Measurements from ENCODE around the gene MAP7D2. TPM values are rescaled to one million over a fixed set of nuclear protein-coding genes. Genes with fewer than 3 reads are reported as not detected.
"Not testable (repeated sequence)": the region's sequence is repeated elsewhere in the genome, so short reads cannot be mapped to it uniquely, and the experiment has no call there.

MAP7D2 gene
- total RNA-seq, 1 donor: 1.6 TPM

DNA sequence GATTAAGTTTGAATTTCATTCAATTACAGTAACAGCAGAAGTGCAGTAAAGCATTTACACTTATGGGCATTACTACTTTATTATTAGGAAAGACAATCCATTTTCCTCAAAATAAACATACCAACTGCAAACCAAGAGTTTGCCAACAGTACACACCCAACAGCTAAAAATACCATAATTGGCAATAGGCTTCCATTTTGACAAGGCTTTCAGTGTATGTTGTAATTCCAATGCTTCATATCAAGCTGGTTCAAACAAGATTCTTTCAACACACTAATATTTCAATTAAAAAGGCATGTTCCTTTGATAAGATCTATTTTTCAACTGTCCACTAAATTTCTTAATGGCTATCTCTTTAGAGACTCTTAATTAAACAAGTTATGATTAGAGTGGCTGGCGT is 12.8 kb upstream of the MAP7D2 start:
- H3K27me3 ChIP-seq (ENCODE audit: insufficient read depth, low read length): no peaks in the 10 kb centered on the region
- no peaks in the 10 kb centered on the region for H3K9me3 ChIP-seq (ENCODE audit: low read depth, low read length)
- H3K4me3 ChIP-seq (ENCODE audit: low read length): no peak overlapping the region
- H3K4me1 ChIP-seq (ENCODE audit: insufficient read depth, low read length): peaks cover 3% of the 10 kb centered on the region

DNA sequence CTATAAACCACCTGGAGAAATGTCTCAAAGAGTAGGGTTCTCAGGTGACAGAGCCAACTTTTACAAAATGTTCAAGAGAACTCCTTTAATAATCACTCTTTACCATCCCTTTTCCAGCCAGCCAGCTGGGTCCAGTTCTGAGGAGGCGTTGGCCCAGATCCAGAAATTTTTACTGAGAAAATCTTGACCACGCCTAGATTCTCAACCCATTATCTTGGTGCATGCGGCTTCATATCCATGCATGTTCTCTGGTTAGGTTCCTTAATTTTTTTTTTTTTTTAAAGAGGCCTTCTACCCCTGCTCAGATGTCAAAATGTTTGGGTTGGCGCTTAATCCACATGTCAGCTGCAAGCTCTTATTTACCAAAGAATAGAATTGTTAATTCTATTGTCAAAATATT is 12.0 kb upstream of the MAP7D2 start:
- Histone ChIP-seq H3K27me3 (ENCODE audit: insufficient read depth, low read length) (no peaks in the 10 kb centered on the region), H3K4me1 (ENCODE audit: insufficient read depth, low read length) (peaks cover 3% of the 10 kb centered on the region), H3K9me3 (ENCODE audit: low read depth, low read length) (no peaks in the 10 kb centered on the region), H3K4me3 (ENCODE audit: low read length) (no peak overlapping the region)

DNA sequence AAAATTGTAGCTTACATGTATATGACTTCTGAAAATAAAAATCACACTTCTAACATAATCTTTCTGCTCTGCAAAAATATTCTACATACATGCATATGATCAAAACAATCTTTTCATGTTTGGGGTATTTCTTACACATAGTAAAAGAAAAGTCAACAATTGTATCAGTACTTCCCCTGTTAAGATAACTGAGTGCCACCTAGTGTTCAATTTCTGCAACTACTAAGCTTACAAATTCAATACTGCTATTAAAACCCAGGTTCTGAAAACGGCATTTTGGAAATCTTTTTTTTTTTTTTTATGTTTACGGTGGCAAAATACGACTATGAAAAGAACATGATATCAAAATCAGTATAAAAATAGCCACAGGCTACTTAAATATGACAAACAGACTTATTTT is 10.7 kb upstream of the MAP7D2 start:
- H3K9me3 ChIP-seq (ENCODE audit: low read depth, low read length); H3K4me1 ChIP-seq (ENCODE audit: insufficient read depth, low read length); H3K27me3 ChIP-seq (ENCODE audit: insufficient read depth, low read length); H3K4me3 ChIP-seq (ENCODE audit: low read length): not testable (repeated sequence)

DNA sequence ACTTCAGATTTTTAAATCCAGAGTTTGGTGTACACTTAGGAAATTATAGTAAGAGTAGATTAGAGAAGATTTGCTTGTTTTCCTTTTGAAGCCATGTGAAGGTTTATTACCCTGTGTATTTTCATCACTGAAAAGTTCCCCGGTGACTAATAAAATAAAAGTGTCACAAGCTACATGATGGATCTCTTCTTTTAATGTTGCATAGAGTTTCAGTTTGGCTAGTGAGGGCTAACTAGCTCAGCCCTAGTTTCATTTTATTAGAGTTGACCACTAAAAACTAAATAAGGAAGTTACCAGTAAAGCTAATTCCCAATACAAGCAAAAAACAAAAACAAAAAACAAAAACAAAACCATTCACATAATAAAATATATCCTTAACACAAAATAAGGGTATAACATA is 10.1 kb upstream of the MAP7D2 start:
- not testable (repeated sequence) for H3K9me3 ChIP-seq (ENCODE audit: low read depth, low read length); H3K4me1 ChIP-seq (ENCODE audit: insufficient read depth, low read length); H3K27me3 ChIP-seq (ENCODE audit: insufficient read depth, low read length); H3K4me3 ChIP-seq (ENCODE audit: low read length)

DNA sequence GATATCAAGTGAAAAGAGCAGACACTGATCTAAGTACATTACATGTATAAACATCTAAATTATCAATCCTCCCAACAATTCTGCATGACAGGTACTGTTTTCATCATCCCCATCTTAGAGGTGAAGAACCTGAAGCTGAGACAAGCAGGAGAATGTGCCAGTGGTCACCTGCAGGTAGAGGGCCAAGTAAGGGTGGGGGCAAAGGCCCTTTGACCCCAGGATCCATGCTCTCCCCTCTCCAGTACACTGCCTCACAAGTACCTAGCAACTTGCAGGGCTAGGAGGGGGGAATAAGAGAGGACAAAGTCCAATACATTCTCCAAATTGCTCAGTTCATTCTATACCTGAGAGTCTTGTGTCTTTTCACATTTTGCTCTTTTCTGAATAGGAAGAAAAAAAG is 8.3 kb upstream of the MAP7D2 start:
- no peaks in the 10 kb centered on the region for H3K4me1 ChIP-seq (ENCODE audit: insufficient read depth, low read length)
- no peak overlapping the region for H3K4me3 ChIP-seq (ENCODE audit: low read length)
- H3K27me3 ChIP-seq (ENCODE audit: insufficient read depth, low read length): no peaks in the 10 kb centered on the region
- no peaks in the 10 kb centered on the region for H3K9me3 ChIP-seq (ENCODE audit: low read depth, low read length)

DNA sequence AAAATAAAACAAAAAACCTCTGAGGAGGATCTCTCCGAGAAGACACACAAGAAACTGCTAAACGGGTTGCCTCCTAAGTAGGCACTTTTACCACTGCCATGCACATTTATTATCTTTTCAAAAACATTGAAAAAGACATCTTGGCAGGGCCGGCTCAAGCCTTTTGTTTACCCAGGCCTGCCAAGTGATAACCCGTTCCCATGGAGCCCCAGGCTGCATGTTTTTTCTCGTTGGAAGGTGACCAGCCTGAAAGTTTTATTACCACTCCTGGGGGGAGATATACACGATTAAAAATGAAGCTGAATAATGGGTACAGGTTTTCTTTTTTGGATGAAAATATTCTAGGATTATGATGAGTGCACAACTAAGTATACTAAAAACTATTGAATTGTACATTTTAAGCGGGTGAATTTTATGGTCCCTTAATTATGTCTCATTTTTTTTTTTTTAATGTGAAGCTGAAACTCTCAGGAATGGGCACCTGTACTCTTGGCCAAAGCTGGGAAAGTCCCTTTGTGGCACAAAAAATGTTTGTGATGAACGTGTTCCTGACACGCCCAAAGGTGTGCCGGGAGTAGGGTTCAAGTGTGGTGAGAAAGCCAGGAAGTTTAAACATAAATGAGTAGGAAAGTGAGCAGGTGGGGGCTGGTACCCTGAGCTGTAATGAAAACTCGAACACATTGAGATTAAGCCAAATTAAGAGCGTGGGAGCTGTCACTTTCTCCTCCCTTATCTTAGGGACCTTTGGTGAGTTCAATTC is 1.5 kb upstream of the MAP7D2 start:
- Histone ChIP-seq H3K4me1 (ENCODE audit: insufficient read depth, low read length) (no peaks in the 10 kb centered on the region), H3K9me3 (ENCODE audit: low read depth, low read length) (no peaks in the 10 kb centered on the region), H3K4me3 (ENCODE audit: low read length) (no peak overlapping the region), H3K27me3 (ENCODE audit: insufficient read depth, low read length) (peaks cover 19% of the 10 kb centered on the region)

DNA sequence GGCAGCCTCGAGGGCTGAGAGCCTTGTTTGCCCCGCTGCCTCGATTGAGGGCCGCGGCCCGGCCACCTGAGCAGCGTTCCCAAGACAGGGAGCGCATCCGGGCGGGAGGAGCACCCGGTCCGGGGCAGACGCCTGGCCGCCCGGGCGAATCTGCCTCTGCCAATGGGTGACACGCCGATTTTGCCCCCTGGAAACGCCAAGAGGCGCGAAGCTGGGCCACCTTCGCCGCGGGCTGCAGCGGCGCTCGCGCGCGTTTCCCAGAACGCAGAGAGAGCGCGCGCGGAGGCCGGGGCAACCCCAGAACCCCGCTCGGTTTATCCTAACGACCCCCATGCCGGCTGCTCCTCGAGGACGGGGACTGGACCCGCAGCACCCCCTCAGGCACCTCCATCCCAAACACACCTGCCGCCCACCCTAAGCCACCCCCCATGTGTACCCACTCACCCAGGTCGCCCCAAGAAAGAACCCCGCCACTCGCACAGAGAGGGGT is 575 bp downstream of the MAP7D2 start:
- Histone ChIP-seq H3K9me3 (ENCODE audit: low read depth, low read length) (no peaks in the 10 kb centered on the region), H3K27me3 (ENCODE audit: insufficient read depth, low read length) (peaks cover 19% of the 10 kb centered on the region), H3K4me3 (ENCODE audit: low read length) (no peak overlapping the region), H3K4me1 (ENCODE audit: insufficient read depth, low read length) (no peaks in the 10 kb centered on the region)

DNA sequence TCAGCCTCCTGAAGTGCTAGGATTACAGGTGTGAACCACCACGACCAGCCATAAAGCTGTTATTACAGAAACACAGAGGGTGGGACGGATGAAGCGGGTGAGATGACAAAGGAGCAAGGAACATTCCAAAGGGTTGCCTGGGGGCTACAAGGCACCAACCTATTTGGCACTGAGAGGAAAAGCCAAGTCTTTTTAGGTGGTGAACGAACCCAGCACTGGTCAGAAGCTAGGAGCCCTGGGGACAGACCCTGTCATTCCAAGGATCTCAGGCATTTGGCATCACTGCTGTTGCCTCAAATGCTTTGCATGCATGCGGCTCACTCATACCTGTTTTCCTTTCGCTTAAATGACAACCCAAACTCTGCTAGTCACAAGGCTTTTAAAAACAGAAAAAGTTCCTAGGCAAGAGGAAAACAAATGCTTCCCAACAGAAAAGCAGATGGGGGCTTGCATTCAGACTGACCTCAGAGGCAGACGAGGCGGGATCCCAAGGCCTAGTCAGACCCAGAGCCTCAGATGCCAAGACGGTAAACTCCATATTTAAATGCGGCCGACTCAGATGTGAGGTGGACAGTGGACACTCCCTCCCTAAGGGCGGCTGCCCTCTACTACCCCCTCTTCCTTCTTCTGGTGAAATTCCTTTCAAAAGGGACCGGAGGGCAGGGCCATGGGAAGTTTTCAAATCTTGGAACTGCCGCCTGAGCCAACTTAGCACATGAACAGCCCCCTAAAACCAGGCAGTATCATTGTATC is 4.5 kb downstream of the MAP7D2 start:
- Histone ChIP-seq H3K4me3 (ENCODE audit: low read length) (no peak overlapping the region), H3K9me3 (ENCODE audit: low read depth, low read length) (no peaks in the 10 kb centered on the region), H3K27me3 (ENCODE audit: insufficient read depth, low read length) (peaks cover 17% of the 10 kb centered on the region), H3K4me1 (ENCODE audit: insufficient read depth, low read length) (no peaks in the 10 kb centered on the region)

DNA sequence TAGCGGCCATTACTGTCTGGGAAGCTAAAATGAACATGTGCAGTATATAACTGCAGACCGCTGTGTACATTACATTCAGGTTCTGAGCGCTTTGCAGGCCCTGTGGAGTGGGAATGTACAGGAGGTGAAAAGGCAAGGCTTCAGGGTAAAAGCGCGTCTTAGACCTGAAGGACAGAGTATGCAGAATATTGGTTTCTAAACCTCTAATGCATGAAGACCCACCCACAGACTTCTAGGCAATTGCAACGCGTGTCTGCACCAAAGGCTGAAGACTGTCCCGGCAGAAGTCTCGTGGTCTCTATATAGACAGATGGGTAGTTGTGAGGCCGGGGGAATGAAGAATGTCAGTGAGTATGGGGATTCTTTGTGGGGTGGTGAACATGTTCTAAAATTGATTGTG is 5.4 kb downstream of the MAP7D2 start:
- no peak overlapping the region for H3K4me3 ChIP-seq (ENCODE audit: low read length)
- H3K9me3 ChIP-seq (ENCODE audit: low read depth, low read length): no peaks in the 10 kb centered on the region
- peaks cover 14% of the 10 kb centered on the region for H3K27me3 ChIP-seq (ENCODE audit: insufficient read depth, low read length)

DNA sequence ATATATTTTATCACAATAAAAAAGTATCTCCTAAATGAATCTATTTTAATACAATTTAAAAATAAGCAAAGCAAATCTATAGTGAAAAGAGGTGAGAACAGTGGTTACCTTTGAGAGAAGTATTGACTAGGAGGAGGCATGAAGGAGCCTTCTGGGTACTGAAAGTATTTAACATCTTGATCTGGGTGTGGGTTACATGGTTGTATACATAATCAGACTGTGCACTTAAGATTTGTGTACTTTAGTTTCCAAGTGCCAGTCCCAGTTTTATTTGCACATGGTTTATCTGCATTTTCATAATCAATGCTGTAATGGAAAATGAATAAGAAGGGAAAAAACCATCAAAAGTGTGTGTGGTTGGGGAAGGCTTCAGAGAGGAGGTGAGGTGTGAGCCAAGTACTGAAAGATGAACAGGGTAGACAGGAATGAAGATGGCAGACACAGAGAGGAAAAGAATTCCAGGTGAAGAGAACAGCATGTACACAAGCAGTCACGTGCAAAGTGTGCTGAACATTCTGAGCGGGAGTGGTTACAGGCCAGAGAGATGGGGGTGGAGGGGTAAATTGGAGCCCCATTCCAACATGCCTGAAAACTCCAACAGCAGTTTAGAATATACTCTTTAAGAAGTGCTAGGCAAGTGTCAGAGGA is 14.6 kb downstream of the MAP7D2 start:
- Histone ChIP-seq H3K4me3 (ENCODE audit: low read length) (no peak overlapping the region), H3K4me1 (ENCODE audit: insufficient read depth, low read length) (no peaks in the 10 kb centered on the region), H3K9me3 (ENCODE audit: low read depth, low read length) (no peaks in the 10 kb centered on the region), H3K27me3 (ENCODE audit: insufficient read depth, low read length) (no peaks in the 10 kb centered on the region)

More for the DNA sequence above, 5.4 kb downstream of the MAP7D2 start:
- no peaks in the 10 kb centered on the region for H3K4me1 ChIP-seq (ENCODE audit: insufficient read depth, low read length)

DNA sequence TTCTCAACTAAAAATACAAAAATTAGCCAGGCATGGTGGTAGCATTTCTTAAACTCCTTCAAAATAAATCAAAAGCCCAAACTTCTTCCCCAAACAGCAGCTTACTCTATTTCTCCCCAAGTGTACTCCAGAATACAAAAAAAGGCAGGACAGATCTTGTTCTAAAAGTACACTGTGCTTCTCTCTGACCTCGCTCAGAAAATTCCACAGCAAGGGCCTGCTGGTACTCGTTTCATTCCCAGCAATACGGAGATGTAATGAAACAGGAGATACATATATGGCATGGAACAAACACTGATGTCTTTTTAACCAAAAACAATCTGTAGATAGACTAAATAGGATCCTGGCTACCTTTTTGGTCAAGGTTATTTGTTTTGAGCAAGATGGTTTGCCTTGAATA is 25.2 kb downstream of the MAP7D2 start:
- H3K27me3 ChIP-seq (ENCODE audit: insufficient read depth, low read length): no peaks in the 10 kb centered on the region
- no peak overlapping the region for H3K4me3 ChIP-seq (ENCODE audit: low read length)
- H3K9me3 ChIP-seq (ENCODE audit: low read depth, low read length): no peaks in the 10 kb centered on the region
- H3K4me1 ChIP-seq (ENCODE audit: insufficient read depth, low read length): no peaks in the 10 kb centered on the region

DNA sequence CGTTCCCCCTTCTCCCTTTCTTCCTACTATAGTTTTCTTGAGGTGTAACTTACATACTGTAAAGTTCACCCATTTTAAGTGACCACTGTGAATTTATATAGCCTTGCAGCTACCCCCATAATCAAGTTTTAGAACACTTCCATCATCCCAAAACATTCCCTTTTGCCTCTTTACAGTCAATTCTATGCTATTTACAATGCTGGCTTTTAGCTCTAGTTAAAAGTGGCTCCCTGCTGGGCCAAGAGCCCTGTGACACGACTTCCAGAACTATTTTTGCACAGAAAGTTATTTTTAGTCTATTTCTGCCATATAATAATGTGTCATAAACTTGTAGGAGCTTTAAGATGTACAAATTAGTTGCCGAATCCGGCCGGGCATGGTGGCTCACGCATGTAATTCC is 26.9 kb downstream of the MAP7D2 start:
- H3K27me3 ChIP-seq (ENCODE audit: insufficient read depth, low read length): no peaks in the 10 kb centered on the region
- no peaks in the 10 kb centered on the region for H3K4me1 ChIP-seq (ENCODE audit: insufficient read depth, low read length)
- no peaks in the 10 kb centered on the region for H3K9me3 ChIP-seq (ENCODE audit: low read depth, low read length)
- no peak overlapping the region for H3K4me3 ChIP-seq (ENCODE audit: low read length)

DNA sequence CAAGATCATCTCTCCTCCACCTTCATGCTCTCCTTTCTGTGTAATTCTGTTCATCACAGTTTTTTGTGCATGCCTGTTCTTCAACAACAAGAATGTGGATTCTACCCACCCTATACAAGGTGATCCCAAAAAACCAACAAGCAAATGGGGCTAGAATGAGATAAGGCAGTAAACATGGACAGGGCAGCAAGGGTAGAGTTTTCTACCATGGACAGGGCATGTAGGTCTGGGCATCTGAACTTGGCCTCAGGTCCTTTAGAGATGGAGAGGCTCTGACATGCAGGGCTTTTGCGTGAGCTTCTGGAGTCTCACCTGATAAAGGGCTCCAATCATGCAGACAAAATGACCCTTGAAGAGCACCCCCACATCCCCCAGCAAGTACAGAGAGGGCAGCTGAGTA is 36.4 kb downstream of the MAP7D2 start:
- no peaks in the 10 kb centered on the region for H3K27me3 ChIP-seq (ENCODE audit: insufficient read depth, low read length)
- no peaks in the 10 kb centered on the region for H3K9me3 ChIP-seq (ENCODE audit: low read depth, low read length)
- H3K4me3 ChIP-seq (ENCODE audit: low read length): no peak overlapping the region
- no peaks in the 10 kb centered on the region for H3K4me1 ChIP-seq (ENCODE audit: insufficient read depth, low read length)

DNA sequence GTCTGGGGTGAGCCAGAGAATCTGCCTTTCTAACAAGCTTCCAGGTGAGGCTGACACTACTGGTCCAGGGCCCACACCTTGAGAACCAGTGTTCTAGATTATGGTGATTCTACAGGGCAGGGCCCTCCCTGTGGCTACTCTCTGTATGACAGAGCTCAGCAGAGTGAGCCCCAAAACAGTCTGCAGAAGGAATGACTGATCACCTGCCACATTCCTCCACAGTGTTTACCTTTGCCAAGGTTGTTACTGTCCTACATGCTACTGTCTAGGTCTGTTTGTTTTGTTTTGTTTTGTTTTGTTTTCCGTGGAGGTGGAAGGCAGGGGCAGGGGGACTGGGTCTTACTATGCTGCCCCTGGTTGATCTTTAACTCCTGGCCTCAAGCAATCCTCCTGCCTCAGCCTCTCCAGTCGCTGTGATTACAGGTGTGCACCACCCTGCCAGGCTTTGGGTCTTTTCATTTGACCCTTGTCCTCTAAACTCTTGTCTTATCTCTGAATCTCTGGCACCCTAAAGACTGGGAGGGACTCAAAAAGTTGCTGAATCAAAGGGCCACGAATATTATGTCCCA is 45.1 kb downstream of the MAP7D2 start:
- H3K27me3 ChIP-seq (ENCODE audit: insufficient read depth, low read length): no peaks in the 10 kb centered on the region
- no peaks in the 10 kb centered on the region for H3K9me3 ChIP-seq (ENCODE audit: low read depth, low read length)
- no peak overlapping the region for H3K4me3 ChIP-seq (ENCODE audit: low read length)
- H3K4me1 ChIP-seq (ENCODE audit: insufficient read depth, low read length): peaks cover 3% of the 10 kb centered on the region
